HCT116 (cell line): Measurements from ENCODE around the gene CYP20A1.

Source experiments
- JUND ChIP-seq: IDR thresholded peaks from 2 replicates; pipeline ENCODE4 v1.6.1; 2012
- POLR2A ChIP-seq: IDR thresholded peaks from 2 replicates; pipeline ENCODE4 v1.7.0; 2011; ENCODE audit warnings: borderline replicate concordance; ENCODE audit not compliant: insufficient read depth, insufficient read length; ENCODE audit errors: extremely low read depth

DNA sequence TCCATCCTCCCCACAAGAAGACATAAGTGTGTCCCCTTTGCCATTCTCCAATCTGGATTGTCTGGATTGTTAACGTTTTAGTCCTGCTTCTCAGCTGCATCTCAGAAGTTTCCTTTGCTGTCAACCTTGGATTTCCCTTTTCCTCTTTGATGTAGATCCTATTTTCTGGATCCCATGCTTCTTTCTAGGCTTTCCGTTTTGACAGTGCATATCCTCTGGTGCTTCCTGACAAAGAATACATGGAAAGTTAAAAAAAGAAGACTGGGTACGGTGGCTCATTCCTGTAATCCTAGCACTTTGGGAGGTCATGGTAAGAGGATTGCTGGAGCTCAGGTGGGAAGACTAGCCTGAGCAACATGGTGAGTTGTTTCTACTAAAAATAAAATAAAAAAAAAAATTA, 116.1 kb downstream of the CYP20A1 start:
- TF ChIP-seq POLR2A (no peak), JUND (no peak)
